BJ (cell line): ENCODE results near the gene COMMD8. TPM values are rescaled to one million over a fixed set of nuclear protein-coding genes. Genes with fewer than 3 reads are reported as not detected.

Experiments
- CTCF ChIA-PET: fragments of 350-600 bp; formaldehyde crosslinking; extraction: SDS; loops from one replicate; lab custom pipeline; 2021; ENCODE audit warnings: antibody characterized with exemption, inconsistent platforms; lab: Yijun Ruan, JAX
- POLR2A ChIA-PET: fragments of 300-600 bp; sonication (Branson Sonifier 250); formaldehyde crosslinking; extraction: SDS; loops from one replicate; lab custom pipeline; 2021; ENCODE audit warnings: antibody characterized with exemption; lab: Charles Lee
- DNase-seq: peaks from one replicate; pipeline ENCODE4 v3.0.0-alpha.2; 2011; ENCODE audit warnings: low read depth
- H3K27me3 ChIP-seq: 2 replicates; pipeline ENCODE4 v1.6.0; 2011; ENCODE audit warnings: low read length; ENCODE audit not compliant: control insufficient read depth, insufficient read depth
- H3K36me3 ChIP-seq: 2 replicates; pipeline ENCODE4 v1.5.1; 2011; ENCODE audit warnings: low read length; ENCODE audit not compliant: control insufficient read depth, insufficient read depth
- H3K4me3 ChIP-seq: 2 replicates; pipeline ENCODE4 v1.5.1; 2011; ENCODE audit warnings: low read depth, mild to moderate bottlenecking, control low read depth, low read length
- polyA plus RNA-seq: library from polyadenylated mRNA; depleted of rRNA; stranded (reverse); fragments of >200 nt; gene quantifications from 2 replicates; pipeline ENCODE4 v1.2.3, GENCODE V29; 2011
- TF ChIP-seq, protein P1 (sequence below): IDR thresholded peaks from 2 replicates; pipeline ENCODE4 v1.5.1; 2011; ENCODE audit warnings: low read depth, mild to moderate bottlenecking, control low read depth, inconsistent platforms, low read length, moderate library complexity; ENCODE audit not compliant: insufficient read depth

The COMMD8 gene
- polyA plus RNA-seq, 1 experiment = 10.4 TPM

GRCh38 chr4:47499700-47500099 is 36.2 kb upstream of the COMMD8 start:
- Histone ChIP-seq H3K27me3 (no peaks in the 10 kb centered on the region), H3K36me3 (0 out of 2 replicates have a peak, but pooled peaks cover 1% of the 10 kb centered on the region), H3K4me3 (no peak overlapping the region)
- ChIA-PET CTCF (interaction anchor here (0.6 kb wide), 1 partner anchor 8 kb away, joined by 3 read pairs; no protein-coding TSS in a partner anchor), POLR2A (no interaction called here)
- no peak for DNase-seq
- TF ChIP-seq, protein P1, sequence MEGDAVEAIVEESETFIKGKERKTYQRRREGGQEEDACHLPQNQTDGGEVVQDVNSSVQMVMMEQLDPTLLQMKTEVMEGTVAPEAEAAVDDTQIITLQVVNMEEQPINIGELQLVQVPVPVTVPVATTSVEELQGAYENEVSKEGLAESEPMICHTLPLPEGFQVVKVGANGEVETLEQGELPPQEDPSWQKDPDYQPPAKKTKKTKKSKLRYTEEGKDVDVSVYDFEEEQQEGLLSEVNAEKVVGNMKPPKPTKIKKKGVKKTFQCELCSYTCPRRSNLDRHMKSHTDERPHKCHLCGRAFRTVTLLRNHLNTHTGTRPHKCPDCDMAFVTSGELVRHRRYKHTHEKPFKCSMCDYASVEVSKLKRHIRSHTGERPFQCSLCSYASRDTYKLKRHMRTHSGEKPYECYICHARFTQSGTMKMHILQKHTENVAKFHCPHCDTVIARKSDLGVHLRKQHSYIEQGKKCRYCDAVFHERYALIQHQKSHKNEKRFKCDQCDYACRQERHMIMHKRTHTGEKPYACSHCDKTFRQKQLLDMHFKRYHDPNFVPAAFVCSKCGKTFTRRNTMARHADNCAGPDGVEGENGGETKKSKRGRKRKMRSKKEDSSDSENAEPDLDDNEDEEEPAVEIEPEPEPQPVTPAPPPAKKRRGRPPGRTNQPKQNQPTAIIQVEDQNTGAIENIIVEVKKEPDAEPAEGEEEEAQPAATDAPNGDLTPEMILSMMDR = no peak

- no peak overlapping the region for H3K4me3 ChIP-seq
- DNase-seq = no peak
- H3K36me3 ChIP-seq = no peaks in the 10 kb centered on the region
- POLR2A ChIA-PET = no interaction called here
- CTCF ChIA-PET = no interaction called here
- TF ChIP-seq, protein P1 = no peak
- H3K27me3 ChIP-seq = no peaks in the 10 kb centered on the region
These were observed 35.4 kb upstream of the COMMD8 start for GRCh38 chr4:47498899-47499298.

GRCh38 chr4:47494124-47494430 is 30.6 kb upstream of the COMMD8 start:
- H3K4me3 ChIP-seq = no peak overlapping the region
- DNase-seq = no peak
- POLR2A ChIA-PET = interaction anchor here (1.1 kb wide), 1 partner anchor 9 kb away, joined by 3 read pairs; the partner anchor contains the start of gene ATP10D
- TF ChIP-seq, protein P1 = no peak
- no peaks in the 10 kb centered on the region for H3K36me3 ChIP-seq
- CTCF ChIA-PET = interaction anchor here (1.0 to 2.2 kb wide), 2 partner anchors 15 to 70 kb away, joined by 3 to 9 read pairs; no protein-coding TSS in a partner anchor
- H3K27me3 ChIP-seq = no peaks in the 10 kb centered on the region

DNA sequence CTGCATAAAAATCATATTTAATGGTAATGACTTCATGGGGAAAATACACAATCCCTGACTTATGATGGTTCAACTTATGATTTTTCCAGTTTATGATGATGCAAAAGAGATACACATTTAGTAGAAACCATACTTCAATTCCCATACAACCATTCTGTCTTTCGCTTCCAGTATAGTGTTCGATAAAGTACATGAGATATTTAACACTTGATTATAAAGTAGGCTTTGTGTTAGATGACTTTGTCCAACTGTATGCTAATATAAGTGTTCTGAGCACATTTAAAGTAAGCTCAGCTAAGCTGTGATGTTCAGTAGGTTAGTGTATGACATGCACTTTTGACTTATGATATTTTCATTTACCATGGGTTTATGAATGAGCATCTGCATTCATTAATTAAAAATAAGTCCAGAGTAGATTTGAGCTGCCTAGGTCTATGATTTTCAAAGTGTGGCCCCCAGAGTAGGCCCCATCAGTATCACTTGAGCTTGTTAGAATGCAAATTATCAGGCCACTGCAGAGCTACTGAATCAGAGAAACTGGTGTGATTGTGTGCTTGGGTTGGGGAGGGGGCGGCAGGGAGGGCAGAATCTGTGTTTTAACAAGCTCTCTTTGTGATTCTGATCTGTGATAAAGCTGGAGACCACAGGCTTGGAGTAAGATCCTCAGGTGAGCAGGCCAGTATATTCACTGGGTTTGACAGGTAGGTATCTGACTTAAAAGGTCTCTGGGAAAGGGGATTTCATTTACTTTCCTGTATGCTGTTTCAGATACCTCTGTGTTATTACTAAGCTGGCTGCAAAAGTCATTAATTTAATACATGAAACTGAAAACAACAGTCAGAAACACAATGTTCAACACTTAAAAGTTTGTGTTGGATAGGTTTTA is 30.0 kb upstream of the COMMD8 start:
- POLR2A ChIA-PET = interaction anchor here (0.7 to 1.1 kb wide), 2 partner anchors 9 to 130 kb away, joined by 3 to 11 read pairs; partner anchors contain the start of gene ATP10D
- CTCF ChIA-PET = interaction anchor here (1.0 to 2.2 kb wide), 2 partner anchors 16 to 71 kb away, joined by 3 to 9 read pairs; no protein-coding TSS in a partner anchor
- Histone ChIP-seq H3K27me3 (no peaks in the 10 kb centered on the region), H3K4me3 (no peak overlapping the region), H3K36me3 (no peaks in the 10 kb centered on the region)
- TF ChIP-seq, protein P1 = no peak
- no peak for DNase-seq

GRCh38 chr4:47490550-47490949 is 27.0 kb upstream of the COMMD8 start:
- Histone ChIP-seq H3K4me3 (no peak overlapping the region), H3K36me3 (no peaks in the 10 kb centered on the region), H3K27me3 (no peaks in the 10 kb centered on the region)
- TF ChIP-seq, protein P1 = peak; percentile 42
- DNase-seq = no peak
- ChIA-PET CTCF (no interaction called here), POLR2A (no interaction called here)
